Dermis blood vessel endothelial cell (primary cell): ENCODE measurements around the gene SMIM8. TPM values are rescaled to one million over a fixed set of nuclear protein-coding genes. Genes with fewer than 3 reads are reported as not detected.

Source experiments
- DNase-seq: peaks from one replicate; pipeline ENCODE4 v3.0.0; 2010
- total RNA-seq: library from RNA; depleted of rRNA; stranded (reverse); fragments of >200 nt; gene quantifications from 2 replicates; pipeline ENCODE4 v1.2.3, GENCODE V29; 2014

Gene SMIM8
- total RNA-seq, 1 donor from 2014 or later = 4.3 TPM

- DNase-seq = no peak
Observed at GRCh38 chr6:87336367-87336766, 14.0 kb downstream of the SMIM8 start.

DNA sequence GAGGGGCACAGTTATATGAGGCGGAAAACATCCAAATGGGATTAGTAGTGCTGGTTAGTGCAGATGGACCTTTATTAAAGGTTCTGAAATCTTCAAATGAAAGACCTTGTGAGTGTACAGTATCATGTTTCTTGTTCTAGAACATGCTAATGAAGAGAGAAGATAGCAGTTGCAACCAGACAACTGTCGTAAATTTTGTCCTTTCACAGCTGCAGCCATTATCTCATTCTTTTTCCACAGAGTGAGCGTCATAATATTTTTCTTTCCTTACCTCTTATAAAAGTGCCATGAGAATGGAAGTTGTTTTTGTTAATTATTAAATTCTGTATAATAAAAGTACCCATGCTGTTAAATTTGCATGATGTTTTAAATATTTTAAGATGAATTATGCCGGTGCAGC, 17.8 kb downstream of the SMIM8 start:
- DNase-seq = no peak

DNA sequence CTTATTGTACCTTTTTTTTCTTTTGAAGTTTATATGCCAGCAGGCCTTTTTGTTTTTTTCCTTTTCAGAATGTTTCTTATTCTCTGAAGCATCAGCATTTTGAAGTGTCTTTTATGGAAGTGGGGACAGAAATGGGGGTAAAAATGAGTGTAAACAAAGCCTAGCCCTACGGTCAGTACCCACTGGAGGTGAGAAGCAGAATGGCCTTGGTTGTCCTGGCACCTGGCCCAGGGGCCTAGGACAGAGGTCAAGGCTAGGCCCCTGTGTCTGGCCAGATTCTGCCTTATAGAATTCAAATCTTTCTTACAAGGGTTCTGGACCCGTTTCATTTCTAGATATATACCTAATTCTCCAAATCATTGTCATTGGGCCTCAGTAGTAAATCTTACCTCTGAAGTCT, 18.8 kb downstream of the SMIM8 start:
- no peak for DNase-seq

DNA sequence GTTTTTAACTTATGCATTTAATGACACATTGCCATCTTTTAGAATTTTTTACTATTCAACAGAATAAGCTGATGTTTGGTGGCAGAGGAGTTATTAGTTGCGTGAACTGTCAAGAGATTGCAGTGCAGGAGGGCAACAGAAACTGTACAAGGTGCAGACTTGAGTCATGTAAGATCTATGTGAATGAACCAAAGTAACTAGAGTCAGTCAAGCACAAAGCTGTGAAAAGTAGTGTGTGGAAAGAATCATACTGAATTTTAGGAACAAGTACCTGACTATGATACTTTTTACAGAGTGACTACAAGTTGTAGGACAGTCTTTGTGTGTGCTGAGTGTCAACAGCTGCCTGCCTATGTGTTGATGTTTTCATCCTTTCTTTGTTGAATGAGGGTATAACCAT, 19.5 kb downstream of the SMIM8 start:
- DNase-seq = no peak

GRCh38 chr6:87342829-87343228, 20.4 kb downstream of the SMIM8 start:
- DNase-seq = no peak

- DNase-seq = no peak
Observed at GRCh38 chr6:87344731-87345130, 22.3 kb downstream of the SMIM8 start, which contains the start of gene C6orf163. C6orf163 (plus strand) TSS chr6:87344813; CDS start chr6:87345100, 287 bp downstream.

DNA sequence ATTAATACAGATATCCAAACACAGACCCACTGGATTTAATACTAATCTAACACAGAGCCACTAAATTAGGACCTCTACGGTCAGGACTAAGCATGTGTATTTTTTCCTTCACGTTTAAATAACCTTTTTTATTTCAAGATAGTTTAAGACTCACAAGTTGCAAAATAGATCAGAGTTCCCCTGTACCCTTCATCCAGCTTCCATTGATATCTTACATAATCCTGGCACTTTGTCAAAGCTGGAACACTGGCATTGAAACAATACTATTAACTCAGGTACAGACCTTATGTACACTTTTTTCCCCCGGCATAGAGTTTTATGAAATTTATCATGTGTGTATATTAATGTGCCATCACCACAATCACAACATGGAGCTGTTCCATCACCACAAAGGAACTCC, 24.3 kb downstream of the SMIM8 start:
- DNase-seq = no peak

GRCh38 chr6:87349896-87350295, 27.5 kb downstream of the SMIM8 start:
- DNase-seq = no peak

GRCh38 chr6:87350516-87350915, 28.1 kb downstream of the SMIM8 start:
- no peak for DNase-seq

GRCh38 chr6:87351583-87351982, 29.2 kb downstream of the SMIM8 start:
- DNase-seq = no peak

DNA sequence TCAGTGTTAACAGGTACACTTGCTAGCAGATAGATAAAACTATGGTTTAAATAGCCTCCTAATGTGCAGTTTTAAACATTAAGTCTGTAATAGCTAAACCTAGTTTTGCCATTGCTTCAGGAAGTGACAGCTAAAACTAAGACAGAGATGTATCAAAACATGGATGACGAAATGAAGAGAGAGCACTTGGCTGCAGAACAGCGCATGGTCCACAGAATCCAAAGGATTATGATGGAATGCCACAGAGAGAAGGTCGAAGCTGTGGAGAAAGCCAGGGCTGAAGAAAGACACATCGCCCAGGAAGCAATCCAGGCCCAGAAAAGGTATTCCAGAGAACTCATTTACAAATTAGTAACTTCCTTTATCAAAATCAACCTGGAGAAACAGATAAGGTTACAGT, 33.8 kb downstream of the SMIM8 start:
- no peak for DNase-seq

DNA sequence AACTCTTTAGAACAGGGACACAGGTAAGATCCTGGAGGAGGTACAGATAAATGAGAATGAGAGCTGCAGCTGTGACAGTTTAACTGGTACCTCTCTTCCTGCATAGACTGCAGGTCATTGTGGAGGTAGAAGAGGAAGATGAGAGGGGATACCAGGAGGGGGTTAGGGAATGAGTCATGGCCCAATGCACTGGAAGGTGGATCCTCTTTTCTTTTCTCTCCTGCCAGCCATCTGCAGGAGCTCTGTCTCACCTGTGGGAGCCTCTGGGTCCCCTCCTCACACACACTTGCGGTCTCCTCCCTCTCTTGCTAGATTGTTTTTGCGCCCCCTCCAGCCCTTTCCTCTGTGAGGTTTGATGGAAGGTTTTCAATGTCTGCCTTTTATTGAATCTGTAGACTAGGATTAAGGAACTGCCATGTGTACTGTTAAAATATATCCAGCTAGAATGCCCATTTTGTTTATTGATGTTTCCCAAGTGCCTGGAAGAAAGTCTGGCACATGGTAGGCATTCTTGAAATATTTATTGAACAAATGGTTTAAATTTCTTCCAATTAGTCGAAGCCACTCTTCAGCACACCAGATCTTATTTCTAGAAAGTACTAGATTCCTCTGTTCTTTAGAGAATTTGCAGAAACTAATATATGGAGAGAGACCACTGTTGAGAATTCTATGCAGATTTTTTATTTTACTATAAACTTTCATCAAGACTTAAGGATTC, 35.2 kb downstream of the SMIM8 start:
- no peak for DNase-seq

GRCh38 chr6:87364602-87365252, 42.3 kb downstream of the SMIM8 start:
- no peak for DNase-seq

GRCh38 chr6:87366072-87366827, 43.9 kb downstream of the SMIM8 start:
- no peak for DNase-seq

- DNase-seq = no peak
Observed at GRCh38 chr6:87366899-87367298, 44.5 kb downstream of the SMIM8 start.

- no peak for DNase-seq
Observed at GRCh38 chr6:87373377-87373776, 51.0 kb downstream of the SMIM8 start.

- DNase-seq = no peak
Observed at GRCh38 chr6:87375315-87375714, 52.9 kb downstream of the SMIM8 start.

GRCh38 chr6:87376643-87377042, 54.3 kb downstream of the SMIM8 start:
- no peak for DNase-seq

- DNase-seq = no peak
Observed at GRCh38 chr6:87378947-87379346, 56.6 kb downstream of the SMIM8 start.

GRCh38 chr6:87382861-87383260, 60.5 kb downstream of the SMIM8 start:
- no peak for DNase-seq

DNA sequence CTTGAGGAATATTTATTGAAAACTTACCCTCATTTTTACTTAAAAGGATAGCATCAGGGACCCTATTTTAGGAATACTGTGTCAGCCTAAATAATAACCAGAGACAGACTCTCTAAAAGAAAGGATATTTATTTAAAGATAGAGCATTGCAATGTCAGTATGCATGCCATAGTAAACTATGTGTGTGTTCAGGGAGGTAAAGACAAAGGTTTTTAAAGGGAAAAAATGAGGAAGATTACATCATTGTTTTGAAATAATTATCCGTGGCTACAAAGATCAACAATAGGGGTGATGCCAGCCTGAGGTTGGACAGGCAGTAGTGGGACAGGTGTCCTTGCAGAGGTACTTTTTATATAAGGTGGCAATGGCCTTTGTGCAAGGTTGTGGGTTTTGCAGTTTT, 61.6 kb downstream of the SMIM8 start:
- no peak for DNase-seq

- DNase-seq = no peak
Observed at GRCh38 chr6:87384449-87384848, 62.1 kb downstream of the SMIM8 start.

DNA sequence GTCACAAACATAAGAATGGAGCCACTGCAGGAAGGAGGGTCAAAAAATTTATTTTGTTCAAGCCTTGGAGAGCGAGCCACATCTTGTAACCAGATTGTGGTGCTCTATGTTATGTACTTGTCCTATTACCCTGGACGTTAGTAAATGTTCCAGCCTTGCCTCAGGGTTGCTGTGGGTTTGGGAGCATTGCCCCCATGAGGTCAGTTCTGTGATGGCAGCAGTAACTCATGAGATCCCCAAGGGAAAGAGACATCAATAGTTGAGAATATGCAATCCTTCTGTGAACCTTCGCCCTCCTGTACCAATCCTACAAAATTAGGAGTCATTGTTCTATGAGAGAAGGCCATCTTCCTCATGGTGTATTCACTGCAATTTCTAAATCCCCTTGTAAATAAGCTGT, 68.9 kb downstream of the SMIM8 start:
- peak; percentile 65 for DNase-seq
